Fibroblast of the aortic adventitia (primary cell): ENCODE results near the gene FCRL3. TPM values are rescaled to one million over a fixed set of nuclear protein-coding genes. Genes with fewer than 3 reads are reported as not detected.
"Not testable (repeated sequence)": the region's sequence is repeated elsewhere in the genome, so short reads cannot be mapped to it uniquely, and the experiment has no call there.

Experiments used
- DNase-seq: peaks from one replicate; pipeline ENCODE4 v3.0.0-alpha.2; 2010; ENCODE audit warnings: low read depth
- H3K4me3 ChIP-seq: 2 replicates; pipeline ENCODE4 v1.5.1; 2011; ENCODE audit warnings: low read depth, mild to moderate bottlenecking, control low read depth, low read length, moderate library complexity
- CTCF ChIP-seq: IDR thresholded peaks from 2 replicates; pipeline ENCODE4 v1.5.1; 2011; ENCODE audit warnings: mild to moderate bottlenecking, low read length, control low read depth, inconsistent platforms; ENCODE audit not compliant: insufficient read depth
- total RNA-seq: library from RNA; depleted of rRNA; stranded (reverse); fragments of >200 nt; gene quantifications from 2 replicates; pipeline ENCODE4 v1.2.3, GENCODE V29; 2012; ENCODE audit warnings: low replicate concordance

The FCRL3 gene
- total RNA-seq: not detected in 2 replicates

GRCh38 chr1:157700732-157701131, at the start of gene FCRL3:
Gene FCRL3, minus strand, starts transcription at chr1:157700769. Its CDS starts 280 bp downstream, at chr1:157700489.
- no peak within 1 kb of the TSS for H3K4me3 ChIP-seq
- no peak for DNase-seq
- no peak for TF ChIP-seq CTCF

GRCh38 chr1:157748262-157748817, 47.8 kb upstream of the FCRL3 start:
- no peak for TF ChIP-seq CTCF
- no peak overlapping the region for H3K4me3 ChIP-seq
- no peak for DNase-seq

- no peak for DNase-seq
- H3K4me3 ChIP-seq: no peak overlapping the region
- no peak for TF ChIP-seq CTCF
Measured at GRCh38 chr1:157739229-157739901, 38.8 kb upstream of the FCRL3 start.

- H3K4me3 ChIP-seq, DNase-seq: not testable (repeated sequence)
Measured at GRCh38 chr1:157735991-157736390, 35.4 kb upstream of the FCRL3 start.

- no peak for DNase-seq
- no peak for TF ChIP-seq CTCF
- no peak overlapping the region for H3K4me3 ChIP-seq
Measured at GRCh38 chr1:157734321-157734720, 33.8 kb upstream of the FCRL3 start.

- TF ChIP-seq CTCF: no peak
- no peak overlapping the region for H3K4me3 ChIP-seq
- no peak for DNase-seq
Measured at GRCh38 chr1:157732755-157733154, 32.2 kb upstream of the FCRL3 start.

- DNase-seq: no peak
- H3K4me3 ChIP-seq: no peak overlapping the region
- TF ChIP-seq CTCF: no peak
Measured at GRCh38 chr1:157725221-157725577, 24.6 kb upstream of the FCRL3 start.
